Astrocyte of the cerebellum (primary cell): ENCODE measurements around the gene RASA4B.

Source experiments
- DNase-seq: peaks from one replicate; pipeline ENCODE4 v3.0.0-alpha.2; 2011; ENCODE audit warnings: low read depth
- H3K4me3 ChIP-seq: 2 replicates; pipeline ENCODE4 v1.5.1; 2011; ENCODE audit warnings: mild to moderate bottlenecking, low read depth, low read length, moderate library complexity
- in situ Hi-C: cut with HindIII; loops from 2 replicates; pipeline ENCODE4 v1.10.0; 2017; ENCODE audit warnings: low sequenced_read_pairs
- TF ChIP-seq, protein P1 (sequence below): IDR thresholded peaks from 2 replicates; pipeline ENCODE4 v1.5.1; 2012; ENCODE audit warnings: low read length, low read depth, moderate library complexity, mild to moderate bottlenecking; ENCODE audit errors: missing control alignments

RASA4B gene

DNA sequence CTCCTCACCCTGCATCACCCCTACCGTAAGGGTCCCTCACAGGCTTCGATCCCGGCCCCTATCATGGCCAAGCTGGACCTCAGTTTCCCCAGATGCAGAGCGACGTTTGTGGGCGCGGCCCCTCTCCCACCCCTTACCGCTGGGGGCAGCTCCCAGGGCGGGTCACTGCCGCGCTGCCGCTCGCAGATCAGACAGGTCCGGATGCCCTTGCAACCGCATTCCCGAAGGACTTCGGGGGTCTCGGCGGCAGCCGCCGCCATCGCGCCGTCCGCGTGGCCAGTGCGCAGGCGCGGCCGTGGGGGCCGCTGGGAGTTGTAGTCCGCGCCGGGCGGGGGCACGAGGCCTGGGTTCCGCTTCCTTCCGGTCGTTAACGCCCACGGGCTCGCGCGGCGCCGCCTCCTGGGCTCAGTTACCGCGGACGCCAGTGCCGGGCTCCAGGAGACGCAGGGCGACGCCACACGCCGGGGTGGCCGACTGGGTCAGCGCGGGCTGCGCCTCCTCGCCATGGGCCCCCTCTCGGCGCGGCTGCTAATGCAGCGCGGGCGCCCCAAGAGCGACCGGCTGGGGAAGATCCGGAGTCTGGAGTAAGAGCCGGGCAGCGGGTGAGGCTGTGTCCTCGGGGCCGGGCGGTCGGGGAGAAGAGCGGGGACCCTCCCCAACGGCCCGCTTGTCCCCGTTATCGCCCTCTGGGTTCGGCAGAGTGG lies 52.8 kb downstream of the RASA4B start, which contains the start of the genes ALKBH4 and LRWD1:
Gene ALKBH4 (minus strand): TSS at position 287 of the 704 bp plus-strand sequence. CDS start 27 bp downstream, at position 260.
Gene LRWD1 (plus strand): TSS at position 408 of the 704 bp plus-strand sequence. CDS start 97 bp downstream, at position 505.
- in situ Hi-C loops, result no loop called here
- peak; percentile 63 for DNase-seq
- peak within 1 kb of the TSS; percentile 90 for H3K4me3 ChIP-seq
- TF ChIP-seq, protein P1, sequence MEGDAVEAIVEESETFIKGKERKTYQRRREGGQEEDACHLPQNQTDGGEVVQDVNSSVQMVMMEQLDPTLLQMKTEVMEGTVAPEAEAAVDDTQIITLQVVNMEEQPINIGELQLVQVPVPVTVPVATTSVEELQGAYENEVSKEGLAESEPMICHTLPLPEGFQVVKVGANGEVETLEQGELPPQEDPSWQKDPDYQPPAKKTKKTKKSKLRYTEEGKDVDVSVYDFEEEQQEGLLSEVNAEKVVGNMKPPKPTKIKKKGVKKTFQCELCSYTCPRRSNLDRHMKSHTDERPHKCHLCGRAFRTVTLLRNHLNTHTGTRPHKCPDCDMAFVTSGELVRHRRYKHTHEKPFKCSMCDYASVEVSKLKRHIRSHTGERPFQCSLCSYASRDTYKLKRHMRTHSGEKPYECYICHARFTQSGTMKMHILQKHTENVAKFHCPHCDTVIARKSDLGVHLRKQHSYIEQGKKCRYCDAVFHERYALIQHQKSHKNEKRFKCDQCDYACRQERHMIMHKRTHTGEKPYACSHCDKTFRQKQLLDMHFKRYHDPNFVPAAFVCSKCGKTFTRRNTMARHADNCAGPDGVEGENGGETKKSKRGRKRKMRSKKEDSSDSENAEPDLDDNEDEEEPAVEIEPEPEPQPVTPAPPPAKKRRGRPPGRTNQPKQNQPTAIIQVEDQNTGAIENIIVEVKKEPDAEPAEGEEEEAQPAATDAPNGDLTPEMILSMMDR, result no peak

DNA sequence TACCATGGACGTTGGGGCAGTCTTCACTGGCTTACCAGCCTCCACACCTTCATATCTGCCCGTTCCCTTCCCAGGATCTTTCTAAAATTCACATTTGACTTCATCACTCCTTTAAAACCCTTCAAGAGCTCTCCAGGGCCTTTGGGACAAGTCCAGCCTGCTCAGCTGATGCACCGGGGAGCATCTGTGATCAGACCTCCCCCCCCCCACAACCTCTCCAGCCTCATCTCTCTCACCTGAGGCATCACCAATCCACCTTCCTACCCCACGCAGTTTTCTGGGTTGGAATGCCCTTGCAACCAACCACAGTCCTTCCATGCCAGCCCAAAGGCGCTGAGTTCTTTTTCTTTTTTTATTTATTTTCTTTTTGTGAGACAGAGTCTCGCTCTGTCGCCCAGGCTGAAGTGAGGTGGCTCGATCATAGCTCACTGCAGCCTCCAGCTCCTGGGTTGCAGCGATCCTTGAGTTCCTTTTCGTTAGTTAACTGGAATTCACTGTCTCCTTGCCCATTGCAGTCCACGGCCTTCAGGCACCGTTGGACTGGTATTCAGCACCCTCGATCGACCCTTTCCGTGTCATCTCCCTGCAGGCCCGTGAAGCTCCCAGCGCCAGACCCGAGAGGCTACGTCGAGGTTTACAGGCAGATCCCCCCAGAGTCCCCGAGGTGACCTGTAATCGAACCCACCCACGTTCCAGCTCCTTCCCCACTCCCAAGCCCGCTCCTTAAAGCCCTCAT lies 53.6 kb downstream of the RASA4B start:
- no peak for DNase-seq
- in situ Hi-C loops, result no loop called here

DNA sequence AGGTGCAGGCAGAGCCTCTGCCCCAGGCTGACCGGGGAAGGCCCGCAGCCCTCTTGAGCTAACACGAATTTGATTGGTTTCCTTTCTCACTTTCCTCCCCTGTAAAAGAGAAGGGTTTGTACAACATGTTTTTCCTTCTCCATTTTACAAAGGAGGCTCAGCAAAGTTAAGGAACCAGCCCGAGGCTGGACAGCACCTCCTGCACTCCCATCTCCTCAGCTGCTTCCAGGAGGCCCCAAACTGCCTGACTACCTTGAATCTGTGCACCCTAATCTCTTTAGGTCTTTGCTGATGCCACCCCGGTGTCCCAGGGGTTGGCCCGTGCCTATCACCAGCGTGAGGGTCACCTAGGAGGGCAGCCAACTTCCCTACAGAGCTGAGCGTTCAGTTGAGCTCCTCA lies 57.1 kb downstream of the RASA4B start:
- TF ChIP-seq, protein P1, result no peak
- in situ Hi-C loops, result no loop called here
- H3K4me3 ChIP-seq, result no peak overlapping the region
- no peak for DNase-seq

More for the DNA sequence above, 53.6 kb downstream of the RASA4B start:
- peak overlapping the region; percentile 90 for H3K4me3 ChIP-seq
- TF ChIP-seq, protein P1, result no peak

DNA sequence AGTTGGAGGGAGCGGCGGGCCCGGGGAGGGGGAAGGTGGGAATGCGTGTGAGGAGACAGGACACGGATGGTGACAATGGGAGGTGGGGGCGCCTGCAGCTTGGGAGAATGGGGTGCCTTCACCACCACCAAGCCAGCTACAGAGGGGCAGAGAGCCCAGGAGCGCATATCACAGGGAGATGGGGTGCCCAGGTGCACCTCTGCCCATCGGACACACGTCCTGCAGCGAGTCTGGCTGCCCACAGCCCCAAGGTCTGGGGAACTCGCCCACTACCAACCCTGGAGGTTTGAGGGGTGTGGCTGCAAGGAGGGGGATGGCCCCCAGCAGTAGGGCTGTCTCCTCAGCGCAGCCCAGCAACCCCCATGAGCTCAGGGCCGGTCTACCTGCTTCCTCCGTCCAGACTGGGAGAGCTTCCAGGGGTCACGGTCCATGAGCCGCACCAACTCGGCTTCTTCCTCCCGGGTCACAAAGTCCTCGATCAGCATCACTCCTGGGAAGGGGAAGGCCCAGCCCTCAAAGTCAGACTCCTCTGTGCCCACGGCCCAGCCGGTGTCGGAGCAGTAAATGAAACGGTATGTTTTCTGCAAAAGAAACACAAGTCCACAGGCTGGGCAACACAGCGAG lies 58.2 kb downstream of the RASA4B start:
- H3K4me3 ChIP-seq, result no peak overlapping the region
- no peak for DNase-seq
- TF ChIP-seq, protein P1, result no peak
- in situ Hi-C loops, result no loop called here

DNA sequence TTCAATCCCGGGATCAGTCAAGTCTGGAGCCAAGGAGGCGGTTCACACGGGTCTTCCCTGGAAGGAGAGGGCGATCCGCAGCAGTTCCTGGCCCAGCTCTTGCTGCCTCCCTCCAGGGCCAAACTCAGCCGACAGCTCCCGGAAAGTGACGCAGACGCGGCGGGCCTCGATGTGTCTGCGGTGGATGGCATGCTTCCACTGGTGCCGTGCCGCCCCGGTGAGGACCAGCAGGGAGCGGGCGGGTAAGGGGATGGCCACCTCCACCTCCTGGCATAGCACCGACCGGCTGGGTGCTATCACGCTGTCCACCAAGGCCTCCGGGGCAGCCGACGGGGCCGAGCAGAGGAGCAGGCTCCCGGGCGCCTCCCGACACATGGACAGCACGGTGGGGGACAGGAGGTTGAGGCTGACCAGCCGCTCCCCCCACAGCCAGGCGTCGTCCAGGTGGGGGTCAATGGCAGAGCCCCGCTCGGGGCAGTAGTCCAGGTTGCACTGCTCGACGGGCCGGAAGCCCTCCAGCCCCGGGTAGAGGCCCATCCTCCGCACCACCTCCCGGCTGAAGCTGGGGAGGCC lies 60.1 kb downstream of the RASA4B start:
- TF ChIP-seq, protein P1, result no peak
- H3K4me3 ChIP-seq, result no peak overlapping the region
- no peak for DNase-seq
- in situ Hi-C loops, result no loop called here

DNA sequence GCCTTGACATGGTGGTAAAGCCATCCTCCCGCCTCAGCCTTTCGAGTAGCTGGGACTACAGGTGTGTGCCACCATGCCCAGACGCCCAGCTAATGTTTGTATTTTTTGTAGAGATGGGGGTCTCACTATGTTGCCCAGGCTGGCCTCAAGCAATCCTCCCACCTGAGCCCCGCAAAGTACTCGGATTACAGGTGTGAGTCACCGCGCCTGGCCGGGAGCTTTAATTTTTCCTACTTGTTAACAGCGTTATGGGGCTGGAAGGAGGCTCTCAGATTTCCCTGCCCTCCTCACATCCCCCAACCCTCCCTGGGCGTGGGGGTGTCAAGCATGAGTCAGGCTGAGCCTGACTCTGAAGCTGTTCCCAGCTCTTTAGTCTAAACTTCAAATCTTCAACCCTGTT lies 61.2 kb downstream of the RASA4B start:
- no peak overlapping the region for H3K4me3 ChIP-seq
- TF ChIP-seq, protein P1, result no peak
- no peak for DNase-seq
- in situ Hi-C loops, result no loop called here
